Measurements from ENCODE around the gene CPT1B.

The CPT1B gene

DNA sequence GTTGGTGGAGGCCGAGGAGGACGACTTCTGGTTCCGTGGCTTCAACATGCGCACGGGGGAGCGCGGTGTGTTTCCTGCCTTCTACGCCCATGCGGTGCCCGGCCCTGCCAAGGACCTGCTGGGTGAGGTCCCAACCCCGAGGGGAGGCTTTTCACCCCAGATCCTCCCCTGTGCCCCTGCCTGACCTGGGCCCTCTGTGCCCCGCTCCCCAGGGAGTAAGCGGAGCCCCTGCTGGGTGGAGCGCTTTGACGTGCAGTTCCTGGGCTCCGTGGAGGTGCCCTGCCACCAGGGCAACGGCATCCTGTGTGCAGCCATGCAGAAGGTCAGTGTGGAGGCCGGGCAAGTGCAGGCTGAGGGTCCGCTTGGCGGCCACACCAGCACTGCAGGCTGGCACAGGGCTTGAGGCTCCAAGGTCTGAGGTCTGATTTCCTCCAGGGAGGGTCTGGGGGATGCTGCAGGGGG, 27.4 kb upstream of the CPT1B start:
- Mint-ChIP-seq H3K9me3 (no peaks in the 10 kb centered on the region), H3K36me3 (peaks cover 3% of the 10 kb centered on the region), H3K4me3 (no peak overlapping the region), H3K27me3 (peaks cover 45% of the 10 kb centered on the region), H3K4me1 (peaks cover 2% of the 10 kb centered on the region), H3K27ac (no peak overlapping the region)
- no peak for DNase-seq (ENCODE audit: low spot score in 2 of 2)
- ATAC-seq (ENCODE audit: low read depth): no peak

- no peak for ATAC-seq (ENCODE audit: low read depth)
- H3K36me3 Mint-ChIP-seq: peaks cover 3% of the 10 kb centered on the region
- no peaks in the 10 kb centered on the region for H3K9me3 Mint-ChIP-seq
- H3K27me3 Mint-ChIP-seq: peaks cover 41% of the 10 kb centered on the region
- H3K27ac Mint-ChIP-seq: no peak overlapping the region
- no peak overlapping the region for H3K4me3 Mint-ChIP-seq
- no peak for DNase-seq (ENCODE audit: low spot score in 2 of 2)
- peaks cover 2% of the 10 kb centered on the region for H3K4me1 Mint-ChIP-seq
These were observed 26.9 kb upstream of the CPT1B start for GRCh38 chr22:50605002-50605612.

GRCh38 chr22:50604256-50605001, 26.2 kb upstream of the CPT1B start:
- no peak for ATAC-seq (ENCODE audit: low read depth)
- peaks cover 2% of the 10 kb centered on the region for H3K4me1 Mint-ChIP-seq
- peaks cover 42% of the 10 kb centered on the region for H3K27me3 Mint-ChIP-seq
- H3K27ac Mint-ChIP-seq: no peak overlapping the region
- peaks cover 3% of the 10 kb centered on the region for H3K36me3 Mint-ChIP-seq
- no peak for DNase-seq (ENCODE audit: low spot score in 2 of 2)
- H3K4me3 Mint-ChIP-seq: no peak overlapping the region
- H3K9me3 Mint-ChIP-seq: no peaks in the 10 kb centered on the region

DNA sequence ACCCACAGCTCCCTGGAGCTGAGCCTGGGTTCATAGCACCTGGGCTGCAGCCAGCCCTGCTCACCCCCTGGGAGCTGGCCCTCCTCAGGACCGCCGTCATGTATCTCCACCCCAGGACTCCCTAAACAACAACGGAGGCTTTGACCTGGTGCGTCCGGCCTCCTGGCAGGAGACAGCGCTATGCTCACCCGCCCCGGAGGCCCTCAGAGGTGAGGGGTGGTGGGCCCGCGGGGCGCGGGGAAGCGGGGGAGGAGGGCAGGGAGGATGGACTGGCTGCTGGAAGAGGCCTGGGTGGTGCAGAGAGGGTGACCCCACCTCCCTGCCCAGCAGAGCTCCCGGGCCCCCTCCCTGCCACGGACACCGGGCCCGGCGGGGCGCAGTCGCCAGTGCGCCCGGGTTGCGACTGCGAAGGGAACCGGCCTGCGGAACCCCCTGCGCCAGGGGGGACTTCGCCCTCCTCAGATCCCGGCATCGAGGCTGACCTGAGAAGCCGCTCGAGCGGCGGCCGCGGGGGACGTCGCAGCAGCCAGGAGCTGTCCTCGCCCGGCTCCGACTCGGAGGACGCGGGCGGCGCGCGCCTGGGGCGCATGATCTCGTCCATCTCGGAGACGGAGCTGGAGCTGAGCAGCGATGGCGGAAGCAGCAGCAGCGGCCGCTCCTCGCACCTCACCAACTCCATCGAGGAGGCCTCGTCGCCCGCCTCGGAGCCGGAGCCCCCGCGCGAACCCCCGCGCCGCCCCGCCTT, 25.5 kb upstream of the CPT1B start:
- Mint-ChIP-seq H3K27ac (no peak overlapping the region), H3K9me3 (no peaks in the 10 kb centered on the region), H3K27me3 (peaks cover 34% of the 10 kb centered on the region), H3K36me3 (peaks cover 3% of the 10 kb centered on the region), H3K4me1 (peaks cover 2% of the 10 kb centered on the region), H3K4me3 (no peak overlapping the region)
- no peak for ATAC-seq (ENCODE audit: low read depth)
- no peak for DNase-seq (ENCODE audit: low spot score in 2 of 2)

DNA sequence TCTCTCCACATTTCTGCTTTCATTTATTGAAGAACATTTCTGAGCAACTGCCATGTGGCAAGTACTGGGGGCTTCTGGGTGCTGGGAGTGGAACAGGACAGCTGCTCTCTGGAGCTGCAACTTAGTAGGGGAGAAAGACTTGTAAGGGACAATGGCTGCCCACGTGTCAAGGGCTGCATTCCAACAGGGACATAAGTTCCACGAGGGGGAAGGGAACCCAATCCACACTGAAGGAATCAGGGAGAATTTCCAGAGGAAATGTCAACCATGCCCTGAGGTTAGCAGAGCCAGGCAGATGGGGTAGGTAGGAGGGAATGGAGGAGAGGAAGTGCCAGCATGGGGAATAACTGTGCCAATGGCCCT, 24.1 kb upstream of the CPT1B start:
- Mint-ChIP-seq H3K4me3 (peak overlapping the region; percentile 69), H3K27me3 (peaks cover 28% of the 10 kb centered on the region), H3K36me3 (peaks cover 1% of the 10 kb centered on the region), H3K27ac (no peak overlapping the region), H3K4me1 (peaks cover 2% of the 10 kb centered on the region), H3K9me3 (no peaks in the 10 kb centered on the region)
- ATAC-seq (ENCODE audit: low read depth): no peak
- no peak for DNase-seq (ENCODE audit: low spot score in 2 of 2)

GRCh38 chr22:50601669-50602337, 23.6 kb upstream of the CPT1B start:
- ATAC-seq (ENCODE audit: low read depth) (no peak), DNase-seq (ENCODE audit: low spot score in 2 of 2) (no peak)
- H3K4me1 Mint-ChIP-seq: peaks cover 2% of the 10 kb centered on the region
- peak overlapping the region; percentile 69 for H3K4me3 Mint-ChIP-seq
- peaks cover 24% of the 10 kb centered on the region for H3K27me3 Mint-ChIP-seq
- no peak overlapping the region for H3K27ac Mint-ChIP-seq
- H3K36me3 Mint-ChIP-seq: peaks cover 6% of the 10 kb centered on the region
- no peaks in the 10 kb centered on the region for H3K9me3 Mint-ChIP-seq

- no peak for ATAC-seq (ENCODE audit: low read depth)
- H3K36me3 Mint-ChIP-seq: peaks cover 9% of the 10 kb centered on the region
- DNase-seq (ENCODE audit: low spot score in 2 of 2): no peak
- H3K4me3 Mint-ChIP-seq: peak overlapping the region; percentile 69
- H3K9me3 Mint-ChIP-seq: no peaks in the 10 kb centered on the region
- peaks cover 20% of the 10 kb centered on the region for H3K27me3 Mint-ChIP-seq
- H3K4me1 Mint-ChIP-seq: peaks cover 2% of the 10 kb centered on the region
- H3K27ac Mint-ChIP-seq: no peak overlapping the region
These were observed 22.9 kb upstream of the CPT1B start for GRCh38 chr22:50600967-50601668.

GRCh38 chr22:50600538-50600937, 22.3 kb upstream of the CPT1B start, which contains the start of gene MAPK8IP2:
Gene MAPK8IP2, plus strand, starts transcription at chr22:50600793. Its CDS starts 26 bp downstream, at chr22:50600819.
- ATAC-seq (ENCODE audit: low read depth): peak; percentile 55
- Mint-ChIP-seq H3K4me1 (peaks cover 2% of the 10 kb centered on the region), H3K27me3 (peaks cover 16% of the 10 kb centered on the region), H3K27ac (no peak within 1 kb of the TSS), H3K36me3 (peaks cover 9% of the 10 kb centered on the region), H3K4me3 (peak within 1 kb of the TSS; percentile 69), H3K9me3 (no peaks in the 10 kb centered on the region)
- no peak for DNase-seq (ENCODE audit: low spot score in 2 of 2)

DNA sequence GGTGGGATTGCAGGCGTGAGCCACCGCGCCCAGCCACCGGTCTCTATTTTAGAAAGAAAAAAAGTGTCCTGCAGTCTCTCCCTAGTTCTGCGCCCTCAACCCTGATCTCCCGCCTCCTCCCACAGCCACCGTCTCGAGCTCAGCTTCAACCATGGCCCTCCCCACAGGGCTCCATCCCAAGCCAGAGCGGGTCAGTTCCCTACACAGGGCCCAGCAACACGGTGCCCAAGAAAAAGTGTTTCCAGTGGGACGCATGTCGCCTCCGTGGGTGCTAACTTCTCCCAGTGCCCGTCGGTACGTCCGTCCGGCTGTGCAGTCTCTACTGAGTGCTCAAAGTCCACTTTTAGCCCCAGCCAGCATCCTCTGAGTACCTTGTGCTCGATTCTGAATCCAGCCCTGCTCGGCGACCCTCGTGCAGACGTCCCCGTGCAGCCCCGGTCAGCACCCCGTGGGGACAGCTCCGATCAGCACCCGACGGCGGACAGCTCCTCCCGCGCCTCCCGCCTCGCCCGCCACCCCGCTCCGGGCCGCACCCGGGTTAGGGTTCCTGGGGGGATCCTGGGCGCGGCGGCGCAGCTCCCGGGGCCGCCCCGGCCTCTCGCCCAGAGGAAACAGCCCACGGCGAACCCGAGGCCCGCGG, 21.7 kb upstream of the CPT1B start:
- Mint-ChIP-seq H3K27ac (no peak overlapping the region), H3K36me3 (peaks cover 9% of the 10 kb centered on the region), H3K27me3 (peaks cover 16% of the 10 kb centered on the region), H3K9me3 (no peaks in the 10 kb centered on the region), H3K4me1 (peaks cover 2% of the 10 kb centered on the region), H3K4me3 (peak overlapping the region; percentile 14)
- ATAC-seq (ENCODE audit: low read depth) (peak; percentile 85), DNase-seq (ENCODE audit: low spot score in 2 of 2) (peak; percentile 63 to 85)

DNA sequence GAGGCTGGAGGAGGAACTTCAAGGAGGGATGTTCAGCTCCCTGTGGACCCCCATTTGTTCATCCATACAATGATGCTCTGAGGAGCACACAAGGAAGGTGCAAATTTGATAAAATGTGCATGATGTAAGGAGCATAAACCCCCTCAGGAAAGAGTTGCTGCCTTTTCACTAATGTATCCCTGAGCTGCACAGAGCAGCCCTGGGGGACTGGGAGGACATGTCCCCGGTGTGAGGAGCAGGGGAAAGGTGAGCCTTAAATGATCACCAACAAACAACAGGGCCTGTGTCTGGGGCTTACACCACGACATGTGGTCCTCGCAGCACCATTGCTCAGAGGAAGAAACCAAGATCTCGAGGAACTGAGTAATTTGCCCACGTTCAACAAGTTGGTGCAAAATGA, 18.9 kb upstream of the CPT1B start:
- Mint-ChIP-seq H3K27me3 (peaks cover 10% of the 10 kb centered on the region), H3K27ac (no peak overlapping the region)
- no peak for ATAC-seq (ENCODE audit: low read depth)

GRCh38 chr22:50595189-50595588, 17.0 kb upstream of the CPT1B start:
- no peak for ATAC-seq (ENCODE audit: low read depth)

More for the DNA sequence above, 18.9 kb upstream of the CPT1B start:
- H3K4me3 Mint-ChIP-seq: no peak overlapping the region
- peaks cover 2% of the 10 kb centered on the region for H3K4me1 Mint-ChIP-seq
- peaks cover 11% of the 10 kb centered on the region for H3K36me3 Mint-ChIP-seq
- DNase-seq (ENCODE audit: low spot score in 2 of 2): no peak
- no peaks in the 10 kb centered on the region for H3K9me3 Mint-ChIP-seq

DNA sequence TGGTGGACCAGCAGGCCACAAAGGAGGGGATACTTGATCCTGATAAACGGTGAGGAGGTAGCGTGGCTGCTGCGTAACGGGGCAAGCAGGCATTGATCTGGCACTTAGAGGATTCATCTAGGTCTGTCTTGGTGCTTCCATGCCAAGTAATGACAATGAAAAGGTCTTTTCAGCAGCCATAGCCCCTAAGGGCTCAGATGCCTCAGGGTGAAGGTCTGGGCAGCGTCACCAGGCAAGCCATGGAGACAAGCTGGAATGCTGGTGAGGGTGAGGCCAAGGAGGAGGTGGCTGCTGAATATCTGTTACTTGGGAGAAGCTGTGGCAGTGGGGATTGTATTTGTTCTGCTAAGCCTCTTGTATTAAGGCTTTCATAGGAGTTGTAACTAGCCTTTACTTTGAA, 9.2 kb upstream of the CPT1B start:
- no peak overlapping the region for H3K4me3 Mint-ChIP-seq
- H3K4me1 Mint-ChIP-seq: peaks cover 3% of the 10 kb centered on the region
- no peaks in the 10 kb centered on the region for H3K27me3 Mint-ChIP-seq
- H3K9me3 Mint-ChIP-seq: no peaks in the 10 kb centered on the region
- H3K27ac Mint-ChIP-seq: no peak overlapping the region
- ATAC-seq (ENCODE audit: low read depth): no peak
- peaks cover 5% of the 10 kb centered on the region for H3K36me3 Mint-ChIP-seq
- DNase-seq (ENCODE audit: low spot score in 2 of 2): no peak

More at GRCh38 chr22:50595189-50595588, 17.0 kb upstream of the CPT1B start:
- peaks cover 4% of the 10 kb centered on the region for H3K27me3 Mint-ChIP-seq
- H3K4me3 Mint-ChIP-seq: no peak overlapping the region
- peaks cover 14% of the 10 kb centered on the region for H3K36me3 Mint-ChIP-seq
- no peak for DNase-seq (ENCODE audit: low spot score in 2 of 2)
- H3K9me3 Mint-ChIP-seq: no peaks in the 10 kb centered on the region
- no peak overlapping the region for H3K27ac Mint-ChIP-seq
- H3K4me1 Mint-ChIP-seq: no peaks in the 10 kb centered on the region

DNA sequence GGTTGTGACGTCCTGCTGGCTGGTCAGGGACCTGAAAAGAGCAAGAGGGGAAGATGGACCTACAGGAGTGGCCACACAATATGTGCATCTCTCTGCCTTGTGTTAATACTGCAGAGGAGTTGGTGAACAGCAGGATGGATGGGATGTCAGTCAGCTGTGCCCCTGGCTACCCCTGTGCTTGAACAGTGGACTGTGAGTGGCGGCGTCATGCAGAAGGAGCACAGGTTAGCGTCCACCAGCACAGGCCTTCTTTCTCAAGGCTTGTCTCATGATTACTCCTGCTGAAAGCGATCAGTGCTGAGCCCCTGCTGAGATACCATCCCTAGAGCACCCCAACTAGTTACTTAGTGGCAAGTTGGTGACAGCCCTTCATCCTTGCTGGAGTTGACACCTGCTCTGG, 8.2 kb upstream of the CPT1B start:
- ATAC-seq (ENCODE audit: low read depth) (no peak), DNase-seq (ENCODE audit: low spot score in 2 of 2) (no peak)
- Mint-ChIP-seq H3K36me3 (peaks cover 2% of the 10 kb centered on the region), H3K27ac (no peak overlapping the region), H3K4me1 (peaks cover 3% of the 10 kb centered on the region), H3K27me3 (no peaks in the 10 kb centered on the region), H3K4me3 (no peak overlapping the region), H3K9me3 (no peaks in the 10 kb centered on the region)

All from memory B cell (primary cell).